Neural crest cell (in vitro differentiated cells): ENCODE data around the gene COPG2. TPM values are rescaled to one million over a fixed set of nuclear protein-coding genes. Genes with fewer than 3 reads are reported as not detected.
"Not testable (repeated sequence)": the region's sequence is repeated elsewhere in the genome, so short reads cannot be mapped to it uniquely, and the experiment has no call there.

Source experiments
- DNase-seq: peaks from one replicate; pipeline ENCODE4 v3.0.0; 2021; ENCODE audit warnings: low read depth, mixed read lengths, low spot score
- H3K27ac Mint-ChIP-seq: one replicate; pipeline ENCODE4 v1.8.0; 2021; ENCODE audit warnings: mild to moderate bottlenecking, mixed read lengths; ENCODE audit not compliant: unreplicated experiment
- H3K27me3 Mint-ChIP-seq: 2 replicates; pipeline ENCODE4 v1.8.0; 2021; ENCODE audit warnings: low read depth, mild to moderate bottlenecking, mixed read lengths
- H3K36me3 Mint-ChIP-seq: 2 replicates; pipeline ENCODE4 v1.8.0; 2021; ENCODE audit warnings: low read depth, mild to moderate bottlenecking, mixed read lengths
- H3K4me1 Mint-ChIP-seq: 2 replicates; pipeline ENCODE4 v1.8.0; 2021; ENCODE audit warnings: mixed read lengths
- H3K4me3 Mint-ChIP-seq: one replicate; pipeline ENCODE4 v1.8.0; 2021; ENCODE audit warnings: mild to moderate bottlenecking, mixed read lengths
- H3K9me3 Mint-ChIP-seq: 2 replicates; pipeline ENCODE4 v1.8.0; 2021; ENCODE audit warnings: mixed read lengths
- total RNA-seq: library from RNA; stranded (reverse); gene quantifications from 2 replicates; pipeline ENCODE4 v1.2.1, GENCODE V29; 2021
- TF ChIP-seq, protein P1 (sequence below): fragments of 200-600 bp; sonication (generic); conservative IDR thresholded peaks from 2 replicates; pipeline ENCODE4 v1.5.0; 2021; ENCODE audit warnings: antibody characterized with exemption, mild to moderate bottlenecking

Gene COPG2
- total RNA-seq, 1 donor from 2014 or later = 62.7 TPM

DNA sequence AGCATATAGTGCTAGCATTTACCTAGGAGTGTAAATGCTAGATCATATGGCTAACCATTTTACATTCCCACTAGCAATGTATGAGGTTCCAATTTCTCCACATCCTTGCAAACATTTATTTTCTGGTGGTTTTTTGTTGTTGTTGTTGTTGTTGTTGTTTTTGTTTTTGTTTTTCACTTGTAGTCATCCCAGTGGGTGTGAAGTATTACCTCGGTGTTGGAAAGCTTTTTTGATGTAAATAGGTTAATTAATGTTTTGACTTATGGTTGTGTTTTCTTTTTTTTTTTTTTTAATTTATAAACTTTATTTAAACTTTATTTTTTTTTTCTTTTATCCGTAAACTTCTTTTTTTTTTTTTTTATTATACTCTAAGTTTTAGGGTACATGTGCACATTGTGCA lies 33.1 kb upstream of the COPG2 start:
- DNase-seq = no peak
- Mint-ChIP-seq H3K36me3 (peaks cover 4% of the 10 kb centered on the region), H3K9me3 (peaks cover 10% of the 10 kb centered on the region), H3K4me1 (no peaks in the 10 kb centered on the region), H3K27me3 (no peaks in the 10 kb centered on the region), H3K27ac (no peak overlapping the region), H3K4me3 (no peak overlapping the region)
- TF ChIP-seq, protein P1, sequence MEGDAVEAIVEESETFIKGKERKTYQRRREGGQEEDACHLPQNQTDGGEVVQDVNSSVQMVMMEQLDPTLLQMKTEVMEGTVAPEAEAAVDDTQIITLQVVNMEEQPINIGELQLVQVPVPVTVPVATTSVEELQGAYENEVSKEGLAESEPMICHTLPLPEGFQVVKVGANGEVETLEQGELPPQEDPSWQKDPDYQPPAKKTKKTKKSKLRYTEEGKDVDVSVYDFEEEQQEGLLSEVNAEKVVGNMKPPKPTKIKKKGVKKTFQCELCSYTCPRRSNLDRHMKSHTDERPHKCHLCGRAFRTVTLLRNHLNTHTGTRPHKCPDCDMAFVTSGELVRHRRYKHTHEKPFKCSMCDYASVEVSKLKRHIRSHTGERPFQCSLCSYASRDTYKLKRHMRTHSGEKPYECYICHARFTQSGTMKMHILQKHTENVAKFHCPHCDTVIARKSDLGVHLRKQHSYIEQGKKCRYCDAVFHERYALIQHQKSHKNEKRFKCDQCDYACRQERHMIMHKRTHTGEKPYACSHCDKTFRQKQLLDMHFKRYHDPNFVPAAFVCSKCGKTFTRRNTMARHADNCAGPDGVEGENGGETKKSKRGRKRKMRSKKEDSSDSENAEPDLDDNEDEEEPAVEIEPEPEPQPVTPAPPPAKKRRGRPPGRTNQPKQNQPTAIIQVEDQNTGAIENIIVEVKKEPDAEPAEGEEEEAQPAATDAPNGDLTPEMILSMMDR = no peak

DNA sequence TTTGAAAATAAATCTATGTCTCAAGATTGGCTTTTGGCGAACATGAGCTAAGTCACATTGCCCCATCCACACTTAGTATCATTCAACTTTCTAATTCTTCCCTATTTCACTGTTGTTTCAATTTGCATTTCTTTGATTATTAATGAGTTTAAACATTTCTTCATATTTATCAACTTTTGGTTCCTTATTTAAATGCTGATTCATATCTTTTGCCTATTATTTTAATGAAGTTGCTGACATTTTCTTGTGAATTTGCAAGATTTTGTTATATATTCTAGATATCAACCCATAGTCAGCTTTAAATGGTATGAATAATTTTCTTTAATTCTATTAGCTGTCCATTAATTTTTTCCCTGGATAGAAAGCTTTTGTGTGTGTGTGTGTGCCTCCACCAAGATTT lies 32.2 kb upstream of the COPG2 start:
- H3K36me3 Mint-ChIP-seq = no peaks in the 10 kb centered on the region
- H3K27ac Mint-ChIP-seq = no peak overlapping the region
- DNase-seq = no peak
- TF ChIP-seq, protein P1 = no peak
- no peaks in the 10 kb centered on the region for H3K27me3 Mint-ChIP-seq
- H3K9me3 Mint-ChIP-seq = peaks cover 2% of the 10 kb centered on the region
- no peaks in the 10 kb centered on the region for H3K4me1 Mint-ChIP-seq
- no peak overlapping the region for H3K4me3 Mint-ChIP-seq

DNA sequence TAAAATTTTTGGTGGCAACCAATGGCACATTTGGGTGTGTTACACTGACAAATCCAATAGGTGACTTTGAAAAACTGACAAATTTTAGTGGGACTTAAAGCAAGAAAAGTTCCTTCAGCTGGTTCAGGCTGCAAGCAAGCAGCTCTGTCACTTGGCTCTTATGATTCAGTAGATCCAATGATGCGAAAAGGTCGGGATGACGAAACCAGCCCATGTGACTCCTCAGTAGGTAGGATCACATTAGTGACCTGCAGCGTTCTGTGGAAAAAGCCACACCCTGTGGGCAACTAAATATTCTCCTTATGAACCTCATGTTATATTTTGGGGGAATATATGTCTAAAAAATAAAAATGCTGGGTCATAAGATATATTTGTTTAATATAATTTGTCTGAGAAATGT lies 31.1 kb upstream of the COPG2 start:
- DNase-seq = no peak
- H3K27me3 Mint-ChIP-seq = no peaks in the 10 kb centered on the region
- peaks cover 2% of the 10 kb centered on the region for H3K9me3 Mint-ChIP-seq
- no peak overlapping the region for H3K27ac Mint-ChIP-seq
- no peaks in the 10 kb centered on the region for H3K4me1 Mint-ChIP-seq
- TF ChIP-seq, protein P1 = no peak
- H3K4me3 Mint-ChIP-seq = no peak overlapping the region
- H3K36me3 Mint-ChIP-seq = no peaks in the 10 kb centered on the region

- Mint-ChIP-seq H3K27me3 (no peaks in the 10 kb centered on the region), H3K4me3 (no peak overlapping the region), H3K27ac (no peak overlapping the region), H3K36me3 (no peaks in the 10 kb centered on the region), H3K9me3 (no peaks in the 10 kb centered on the region), H3K4me1 (no peaks in the 10 kb centered on the region)
- no peak for DNase-seq
- TF ChIP-seq, protein P1 = no peak
These were observed 29.3 kb upstream of the COPG2 start for GRCh38 chr7:130697820-130698219.

DNA sequence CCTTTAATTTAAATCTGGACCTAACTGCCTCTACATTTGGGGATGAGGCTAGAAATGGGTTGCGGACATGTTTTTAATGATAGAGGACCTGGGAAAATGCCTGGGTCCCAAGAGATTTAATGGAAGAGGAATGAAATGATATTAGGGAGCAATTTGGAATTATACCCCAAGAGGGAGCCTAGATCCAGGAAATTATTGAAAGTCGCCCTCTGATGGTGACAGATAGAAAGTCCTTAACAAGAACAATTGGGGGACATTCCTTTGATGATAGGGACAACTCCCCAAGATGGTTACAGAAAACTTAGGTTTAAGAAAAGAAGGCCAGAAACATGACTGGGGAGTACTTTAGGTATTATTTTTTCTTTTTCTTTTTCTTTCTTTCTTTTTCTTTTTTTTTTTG lies 27.3 kb upstream of the COPG2 start:
- Mint-ChIP-seq H3K27ac (no peak overlapping the region), H3K4me1 (no peaks in the 10 kb centered on the region)
- TF ChIP-seq, protein P1 = peak; percentile 54

DNA sequence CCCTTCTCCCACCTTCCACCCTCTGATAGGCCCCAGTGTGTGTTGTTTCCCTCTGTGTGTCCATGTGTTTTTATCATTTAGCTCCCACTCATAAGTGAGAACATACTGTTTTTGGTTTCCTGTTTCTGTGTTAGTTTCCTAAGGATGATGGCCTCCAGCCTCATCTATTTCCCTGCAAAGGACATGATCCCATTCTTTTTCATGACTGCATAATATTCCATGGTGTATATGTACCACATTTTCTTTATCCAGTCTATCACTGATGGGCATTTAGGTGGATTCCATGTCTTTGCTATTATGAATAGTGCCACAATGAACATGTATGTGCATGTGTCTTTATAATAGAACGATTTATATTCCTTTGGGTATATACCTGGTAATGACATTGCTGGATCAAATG lies 23.8 kb upstream of the COPG2 start:
- not testable (repeated sequence) for H3K4me3 Mint-ChIP-seq, H3K27me3 Mint-ChIP-seq, DNase-seq, H3K4me1 Mint-ChIP-seq, H3K36me3 Mint-ChIP-seq, H3K27ac Mint-ChIP-seq, H3K9me3 Mint-ChIP-seq

More for the DNA sequence above, 27.3 kb upstream of the COPG2 start:
- no peak overlapping the region for H3K4me3 Mint-ChIP-seq
- no peaks in the 10 kb centered on the region for H3K9me3 Mint-ChIP-seq
- no peak for DNase-seq
- no peaks in the 10 kb centered on the region for H3K27me3 Mint-ChIP-seq
- no peaks in the 10 kb centered on the region for H3K36me3 Mint-ChIP-seq
